ENCODE data around the gene TPRA1.
"Not testable (repeated sequence)": the region's sequence is repeated elsewhere in the genome, so short reads cannot be mapped to it uniquely, and the experiment has no call there.

TPRA1 gene

GRCh38 chr3:127615631-127616305, 25.2 kb upstream of the TPRA1 start:
- DNase-seq, result no peak

- DNase-seq, result no peak
Measured at GRCh38 chr3:127614928-127615589, 24.5 kb upstream of the TPRA1 start.

- no peak for DNase-seq
Measured at GRCh38 chr3:127613406-127613805, 22.9 kb upstream of the TPRA1 start.

GRCh38 chr3:127612966-127613365, 22.4 kb upstream of the TPRA1 start:
- DNase-seq, result no peak

GRCh38 chr3:127611251-127611650, 20.7 kb upstream of the TPRA1 start:
- no peak for DNase-seq

GRCh38 chr3:127610105-127610504, 19.6 kb upstream of the TPRA1 start:
- DNase-seq, result no peak

- no peak for DNase-seq
Measured at GRCh38 chr3:127608362-127608718, 17.8 kb upstream of the TPRA1 start.

- DNase-seq, result no peak
Measured at GRCh38 chr3:127607675-127608361, 17.3 kb upstream of the TPRA1 start.

- no peak for DNase-seq
Measured at GRCh38 chr3:127606981-127607595, 16.6 kb upstream of the TPRA1 start.

- DNase-seq, result no peak
Measured at GRCh38 chr3:127606086-127606805, 15.7 kb upstream of the TPRA1 start.

GRCh38 chr3:127605547-127605946, 15.0 kb upstream of the TPRA1 start:
- DNase-seq, result not testable (repeated sequence)

GRCh38 chr3:127604546-127605165, 14.1 kb upstream of the TPRA1 start:
- DNase-seq, result no peak

- no peak for DNase-seq
Measured at GRCh38 chr3:127604035-127604434, 13.5 kb upstream of the TPRA1 start.

- no peak for DNase-seq
Measured at GRCh38 chr3:127600749-127601456, 10.4 kb upstream of the TPRA1 start.

GRCh38 chr3:127598841-127599570, 8.5 kb upstream of the TPRA1 start:
- no peak for DNase-seq

- no peak for DNase-seq
Measured at GRCh38 chr3:127597020-127597771, 6.7 kb upstream of the TPRA1 start.

- no peak for DNase-seq
Measured at GRCh38 chr3:127595303-127595702, 4.8 kb upstream of the TPRA1 start.

- no peak for DNase-seq
Measured at GRCh38 chr3:127593178-127593577, 2.6 kb upstream of the TPRA1 start.

GRCh38 chr3:127590282-127590592, 296 bp downstream of the TPRA1 start:
- DNase-seq, result no peak

- no peak for DNase-seq
Measured at GRCh38 chr3:127589600-127590281, 792 bp downstream of the TPRA1 start.
